NCI-H524 (cell line): Measurements from ENCODE around the gene CDC42BPA.
A peak's percentile ranks its signal among the peaks of the same experiment; 100 is the strongest.

Experiments
- DNase-seq, 2 experiments: peaks; one replicate each; lab custom pipeline; 2025; lab: John Stamatoyannopoulos, UW

Gene CDC42BPA

DNA sequence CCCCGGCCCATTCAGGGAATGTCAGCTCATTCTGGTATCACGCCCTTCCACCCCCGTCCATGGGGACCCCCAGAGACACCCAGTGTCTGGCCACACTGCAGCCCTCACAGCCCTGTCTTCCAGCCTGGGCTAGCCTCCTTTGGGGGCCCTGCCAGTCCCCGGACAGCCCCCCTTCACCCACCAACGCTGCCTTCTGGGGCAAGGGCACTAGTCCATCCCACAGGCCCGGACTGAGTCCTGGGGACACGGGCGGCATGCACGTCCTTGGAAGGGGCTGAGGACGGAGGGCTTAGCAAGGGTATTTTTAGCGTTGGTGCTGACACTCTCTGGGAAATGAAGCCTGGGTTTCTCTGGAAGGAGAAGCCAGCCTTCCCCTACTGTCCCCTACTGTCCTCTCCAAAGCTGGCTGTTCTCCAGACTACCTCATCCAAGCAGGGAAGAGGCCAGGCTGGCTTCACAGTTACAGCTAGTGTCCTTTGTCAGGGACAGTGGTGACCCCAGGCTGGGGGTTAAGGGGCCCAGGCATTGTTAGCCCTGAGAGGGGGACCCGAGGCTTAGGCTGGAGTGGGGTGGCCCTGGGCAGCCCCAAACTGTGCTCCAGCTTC, 338.7 kb downstream of the CDC42BPA start:
- no peak for DNase-seq

DNA sequence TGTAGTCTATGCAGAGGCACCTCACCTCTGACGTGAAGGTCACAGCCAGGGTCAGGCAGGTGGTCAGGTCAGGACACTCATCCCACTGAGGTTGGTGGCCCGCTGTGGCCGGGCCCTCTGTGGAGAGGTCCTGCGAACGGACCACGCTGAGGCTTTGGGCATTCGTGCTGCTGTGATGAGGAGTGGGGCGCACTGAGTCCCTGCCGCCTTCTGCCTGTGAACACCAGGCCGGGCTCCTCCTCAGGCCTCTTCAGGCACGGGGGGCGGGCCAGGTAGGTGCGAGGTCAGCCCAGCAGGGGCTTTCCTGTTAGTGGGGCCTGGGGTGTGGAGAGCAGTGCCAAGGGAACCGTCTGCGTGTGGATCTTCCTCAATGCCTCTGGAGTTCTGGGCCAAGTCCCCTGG, 339.2 kb downstream of the CDC42BPA start:
- no peak for DNase-seq

DNA sequence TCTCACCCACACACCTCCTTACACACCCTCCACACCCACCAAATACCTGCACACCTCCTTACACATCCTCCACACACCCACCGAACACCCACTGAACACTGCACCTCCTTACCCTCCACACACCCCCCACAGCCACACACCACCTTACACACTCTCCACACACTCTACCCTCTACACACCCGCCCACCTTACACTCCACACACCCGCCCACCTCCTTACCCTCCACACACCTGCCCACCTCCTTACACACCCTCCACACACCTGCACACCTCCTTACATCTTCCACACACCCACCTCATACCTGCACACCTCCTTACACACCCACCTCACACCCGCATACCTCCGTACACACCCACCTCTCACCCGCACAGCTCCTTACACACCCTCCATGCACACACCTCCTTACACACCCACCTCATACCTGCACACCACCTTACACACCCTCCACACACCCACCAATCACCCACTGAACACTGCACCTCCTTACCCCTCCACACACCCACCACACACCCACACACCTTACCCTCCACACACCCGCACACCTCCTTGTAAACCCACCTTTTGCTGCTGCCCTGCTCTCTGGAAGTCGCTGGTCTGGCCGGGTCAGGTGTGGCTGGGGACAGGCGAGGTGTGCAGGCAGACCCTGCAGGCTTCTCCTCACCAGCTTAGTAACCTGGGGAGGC, 339.7 kb downstream of the CDC42BPA start:
- DNase-seq: no peak

DNA sequence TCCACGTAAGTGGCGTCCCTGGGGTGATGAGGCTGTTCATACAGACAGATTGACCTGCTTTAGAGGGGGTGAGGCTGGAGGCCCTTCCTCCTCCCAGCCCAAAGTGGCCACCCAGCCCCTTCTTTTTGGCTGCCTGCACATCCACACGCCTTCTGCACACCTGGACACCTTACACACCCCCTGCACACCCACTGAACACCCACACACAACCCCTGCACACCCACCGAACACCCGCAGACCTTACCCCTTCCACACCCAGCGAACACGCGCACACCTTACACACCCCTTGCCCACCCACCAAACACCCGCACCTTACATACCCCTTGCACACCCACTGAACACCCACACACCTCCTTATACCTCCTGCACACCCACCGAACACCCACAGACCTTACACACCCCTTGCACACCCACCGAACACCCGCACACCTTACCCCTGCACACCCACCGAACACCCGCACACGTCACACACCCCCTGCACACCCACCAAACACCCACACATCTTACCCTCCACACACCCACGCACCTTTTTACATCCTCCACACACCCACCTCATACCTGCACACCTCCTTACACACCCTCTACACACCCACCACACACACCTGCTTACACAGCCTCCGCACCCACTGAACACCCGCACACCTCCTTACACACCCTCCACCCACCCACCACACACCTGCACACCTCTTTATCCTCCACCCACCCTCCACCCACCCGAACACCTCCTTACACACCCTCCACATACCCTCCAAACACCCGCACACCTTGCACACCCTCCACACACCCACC, 340.5 kb downstream of the CDC42BPA start:
- no peak for DNase-seq

DNA sequence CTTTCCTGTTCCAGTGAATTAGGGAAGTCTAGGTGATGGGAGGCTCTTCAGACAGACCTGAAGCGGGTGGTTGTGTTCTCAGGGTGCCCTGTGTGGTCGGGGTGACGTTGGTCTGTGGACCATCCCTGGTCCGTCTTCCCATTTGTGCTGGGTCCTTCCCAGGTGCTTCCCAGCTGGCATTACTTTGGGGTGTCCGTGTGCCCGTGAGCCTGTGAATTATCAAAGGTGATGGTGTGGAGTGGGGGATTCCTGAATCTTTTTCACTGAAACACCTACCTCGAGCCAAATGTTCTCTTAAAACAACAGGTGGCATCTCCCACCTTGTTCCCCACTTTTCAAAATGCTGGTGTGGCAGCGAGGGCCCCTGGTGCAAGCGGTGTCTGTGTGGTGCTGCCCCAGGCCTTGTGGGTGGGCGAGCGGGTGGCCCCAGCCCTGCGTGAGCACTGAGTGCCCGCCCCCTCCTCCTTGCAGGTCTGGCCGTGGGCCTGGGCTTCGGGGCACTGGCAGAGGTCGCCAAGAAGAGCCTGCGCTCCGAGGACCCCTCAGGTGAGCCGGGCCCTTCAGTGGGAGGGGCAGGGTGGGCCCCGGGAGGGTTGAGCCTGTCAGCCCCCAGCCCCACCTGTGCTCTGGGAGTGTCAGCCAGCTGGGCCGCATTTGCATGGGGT, 341.2 kb downstream of the CDC42BPA start:
- no peak for DNase-seq

DNA sequence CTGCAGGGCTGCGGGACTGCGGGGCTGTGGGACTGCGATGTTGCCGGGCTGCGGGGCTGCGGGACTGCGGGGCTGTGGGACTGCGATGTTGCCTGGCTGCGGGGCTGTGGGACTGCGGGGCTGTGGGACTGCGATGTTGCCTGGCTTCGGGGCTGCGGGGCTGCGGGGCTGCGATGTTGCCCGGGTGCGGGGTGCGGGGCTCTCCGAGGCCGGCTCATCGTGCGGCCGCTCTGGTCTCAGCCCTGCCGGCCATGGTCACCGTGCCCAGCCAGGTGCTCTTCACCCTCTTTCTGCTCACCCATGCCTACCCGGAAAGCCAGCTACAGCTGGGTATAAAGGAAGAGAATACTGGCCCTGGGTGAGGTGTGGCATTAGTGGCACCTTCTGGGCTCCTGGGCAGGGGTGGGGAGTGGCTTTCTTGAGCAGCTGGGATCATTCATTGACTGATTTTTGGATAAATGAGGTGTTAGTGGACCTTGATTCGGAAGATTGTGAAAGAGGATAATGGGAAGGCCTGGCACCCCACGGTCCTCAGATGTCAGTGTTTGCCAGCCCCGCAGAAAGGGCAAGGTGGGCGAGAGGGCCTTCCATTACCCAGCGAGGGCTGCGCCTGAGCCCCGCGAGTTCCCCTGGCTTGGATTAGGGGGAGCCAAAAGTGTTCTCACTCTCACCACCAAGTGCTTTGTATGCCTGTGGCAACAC, 341.9 kb downstream of the CDC42BPA start:
- no peak for DNase-seq

DNA sequence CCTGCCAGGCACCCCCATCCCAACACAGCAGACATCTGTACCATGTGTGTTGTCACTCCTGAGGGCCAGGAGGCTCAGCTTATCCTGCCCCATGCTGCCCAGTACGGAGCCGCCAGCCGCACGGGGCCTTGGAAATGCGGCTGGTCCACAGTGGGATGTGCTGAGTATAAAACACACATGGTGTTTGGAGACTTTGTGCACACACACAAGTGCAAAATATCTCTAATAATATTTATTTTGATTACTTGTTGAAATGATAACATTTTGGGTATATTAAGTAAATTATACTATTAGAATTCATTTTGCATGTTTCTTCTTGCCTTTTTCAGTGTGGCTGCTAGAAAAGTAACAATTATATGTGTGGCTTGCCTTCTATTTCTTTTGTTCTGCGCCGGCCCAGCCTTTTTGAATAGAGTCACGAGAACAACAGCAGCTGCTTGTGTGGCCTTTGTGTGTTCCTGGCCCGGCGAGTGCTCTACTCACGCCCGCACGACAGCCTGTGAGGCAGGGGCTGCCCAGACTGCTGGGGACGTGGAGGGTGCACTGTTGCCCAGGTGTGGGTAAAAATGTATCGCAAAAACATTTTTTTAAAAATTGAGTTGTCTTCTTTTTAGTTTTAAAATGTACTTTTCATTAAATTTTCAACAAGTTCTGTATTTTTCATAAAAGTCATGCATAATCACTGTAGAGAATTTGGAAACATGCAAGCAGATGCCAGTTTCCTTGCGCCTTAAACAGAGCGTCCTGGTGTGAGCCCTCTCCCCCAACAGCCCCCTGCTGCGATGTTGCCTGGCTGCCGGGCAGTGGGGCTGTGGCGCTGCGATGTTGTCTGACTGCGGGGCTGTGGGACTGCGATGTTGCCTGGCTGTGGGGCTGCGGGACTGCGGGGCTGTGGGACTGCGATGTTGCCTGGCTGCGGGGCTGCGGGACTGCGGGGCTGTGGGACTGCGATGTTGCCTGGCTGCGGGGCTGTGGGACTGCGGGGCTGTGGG, 342.7 kb downstream of the CDC42BPA start:
- no peak for DNase-seq

DNA sequence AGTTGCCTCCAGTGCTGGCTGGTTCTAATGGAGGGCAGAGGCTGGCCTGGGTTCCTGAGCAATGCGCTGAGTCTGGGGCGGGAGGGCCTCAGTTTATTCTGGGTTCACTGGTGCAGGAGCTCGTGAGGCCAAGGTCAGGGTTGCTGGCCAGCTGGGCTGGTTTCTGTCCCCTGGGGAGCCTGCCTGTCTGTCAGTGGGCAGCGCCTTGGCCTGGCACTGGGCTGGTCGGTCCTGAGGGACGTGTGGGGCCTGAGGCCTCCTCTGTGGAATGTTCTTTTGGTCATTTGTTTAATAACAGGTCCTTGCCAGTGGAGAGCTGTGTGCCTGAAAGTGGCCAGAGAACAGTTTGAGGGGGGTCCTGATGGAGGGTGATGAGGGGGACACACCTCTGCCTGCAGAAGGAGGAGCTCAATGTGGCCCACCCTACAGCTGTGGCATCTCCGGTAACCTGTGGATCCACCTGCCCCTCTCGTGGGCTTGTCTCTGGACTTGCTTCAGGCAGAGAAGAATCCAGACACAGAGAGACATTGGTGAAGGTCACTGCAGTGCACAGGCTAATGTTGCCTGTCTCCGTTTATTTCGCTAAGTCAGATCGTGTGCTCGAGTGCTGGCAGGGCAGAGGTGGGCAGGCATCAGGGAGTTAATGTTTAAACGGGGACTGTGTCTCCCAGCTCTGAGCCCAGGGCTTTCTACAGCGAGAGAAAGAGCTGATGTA, 343.6 kb downstream of the CDC42BPA start:
- DNase-seq: no peak

DNA sequence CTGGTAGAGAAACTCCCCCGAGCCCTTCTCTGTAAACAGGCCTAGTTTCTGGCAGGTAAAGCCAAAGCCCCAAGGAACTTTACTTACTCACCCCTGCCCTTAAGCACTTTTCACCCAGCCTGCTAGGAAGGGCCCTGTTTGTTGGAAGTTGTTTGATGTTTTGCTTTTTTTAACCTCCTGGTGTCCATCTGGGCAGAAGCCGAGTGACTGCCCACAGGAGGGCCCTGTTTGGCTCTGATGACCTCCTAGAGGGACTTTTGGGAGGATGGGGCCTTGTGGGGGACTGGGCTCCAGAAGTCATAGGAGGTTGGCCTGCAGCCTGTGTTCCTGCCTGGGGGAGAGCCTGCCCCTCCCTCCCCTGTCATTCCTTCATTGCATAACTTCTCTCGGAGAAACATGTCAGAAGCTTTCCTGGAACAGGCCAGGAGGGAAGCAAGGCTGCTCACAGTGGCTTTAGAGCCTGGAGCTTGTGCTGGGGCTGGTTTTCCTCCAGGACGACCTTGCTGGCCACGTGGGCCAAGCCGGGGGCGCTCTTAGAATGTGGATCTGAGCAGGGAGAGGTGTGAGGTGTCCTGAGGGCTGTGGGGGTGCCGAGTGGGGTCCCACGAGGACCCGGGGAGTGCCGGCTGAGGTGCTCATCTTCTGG, 344.3 kb downstream of the CDC42BPA start:
- DNase-seq: peak in 1 of 2 experiments; percentile 24

DNA sequence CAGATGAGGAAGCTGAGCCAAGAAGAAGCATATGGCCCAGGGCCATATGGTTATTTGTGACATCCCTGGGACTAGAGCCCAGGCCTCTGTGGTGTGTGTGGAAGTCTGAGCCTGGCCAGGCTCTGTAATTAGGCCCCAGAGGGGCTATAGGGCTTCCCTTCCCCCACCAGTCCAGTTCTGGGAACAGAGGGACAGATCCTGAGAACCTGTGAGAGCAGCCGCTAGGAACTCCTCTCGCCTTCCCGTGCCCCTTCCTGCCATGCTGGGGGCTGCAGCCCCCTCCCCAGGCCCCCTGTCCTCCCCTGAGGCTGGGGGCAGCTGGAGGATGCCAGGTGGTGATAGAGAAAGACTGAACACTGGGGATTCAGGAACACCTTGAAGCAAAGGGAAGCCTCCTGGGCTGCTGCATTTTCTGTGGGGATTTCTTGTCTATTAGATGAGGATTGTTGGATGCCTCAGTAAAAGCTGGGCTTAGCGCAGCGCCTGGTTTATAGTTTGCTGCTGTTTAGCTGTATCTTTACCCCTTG, 344.9 kb downstream of the CDC42BPA start:
- DNase-seq: peak; percentile 57 to 83

DNA sequence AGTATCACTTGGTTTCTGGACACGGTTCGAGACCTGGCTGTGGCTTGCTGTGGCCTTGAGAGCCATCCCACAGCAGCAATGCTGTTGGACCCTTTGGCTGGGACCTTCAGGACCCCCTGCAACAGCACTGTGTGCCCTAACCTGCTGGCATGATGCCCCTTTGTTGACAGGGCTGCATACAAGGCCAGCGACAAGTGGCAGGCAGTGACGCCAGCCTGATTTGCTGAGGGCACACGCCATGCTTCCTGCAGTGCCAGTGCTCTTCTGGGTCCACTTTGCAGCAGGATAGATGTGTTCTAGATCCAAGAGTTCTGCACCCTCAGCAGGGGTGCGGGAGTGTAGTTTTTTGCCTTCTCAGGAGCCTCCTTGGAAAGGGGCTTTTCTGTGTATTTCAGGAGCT, 345.4 kb downstream of the CDC42BPA start:
- no peak for DNase-seq

DNA sequence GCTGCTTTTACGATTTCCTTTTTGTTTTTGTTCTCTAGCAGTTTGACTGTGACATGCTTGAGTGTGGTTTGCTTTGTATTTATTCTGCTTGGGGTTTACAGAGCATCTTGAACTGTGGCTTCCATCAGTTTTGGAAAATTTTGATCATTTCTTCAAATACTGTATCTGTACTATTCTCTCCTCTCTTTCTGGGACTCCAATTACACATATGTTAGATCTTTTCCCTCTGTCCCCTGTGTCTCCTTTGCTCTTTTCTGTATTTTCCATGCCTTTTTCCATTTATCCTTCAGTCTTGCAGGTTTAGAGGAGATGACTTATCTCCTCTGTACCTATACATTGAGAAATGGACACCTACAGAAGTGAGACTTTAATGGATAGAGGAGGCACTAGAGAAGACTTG, 346.5 kb downstream of the CDC42BPA start:
- DNase-seq: no peak

DNA sequence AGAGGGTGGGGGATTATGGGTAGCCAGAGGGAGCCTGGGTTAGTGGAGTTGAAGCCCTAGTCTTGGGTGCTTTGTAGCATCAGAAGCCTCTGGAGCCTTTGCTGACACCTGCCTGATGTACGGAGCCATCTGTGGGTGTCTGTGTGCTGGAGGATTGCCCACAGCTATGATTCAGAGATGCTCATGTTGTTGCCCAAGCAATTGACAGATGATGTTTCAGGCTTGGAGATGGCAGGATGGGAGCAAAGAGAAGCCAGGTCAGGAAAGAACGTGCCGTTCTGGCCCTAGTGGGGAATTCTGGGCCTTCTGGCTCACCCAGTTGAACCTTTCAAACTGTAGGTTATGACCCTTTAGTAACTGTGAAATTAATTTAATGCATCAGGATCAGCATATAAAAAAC, 350.6 kb downstream of the CDC42BPA start:
- DNase-seq: no peak

DNA sequence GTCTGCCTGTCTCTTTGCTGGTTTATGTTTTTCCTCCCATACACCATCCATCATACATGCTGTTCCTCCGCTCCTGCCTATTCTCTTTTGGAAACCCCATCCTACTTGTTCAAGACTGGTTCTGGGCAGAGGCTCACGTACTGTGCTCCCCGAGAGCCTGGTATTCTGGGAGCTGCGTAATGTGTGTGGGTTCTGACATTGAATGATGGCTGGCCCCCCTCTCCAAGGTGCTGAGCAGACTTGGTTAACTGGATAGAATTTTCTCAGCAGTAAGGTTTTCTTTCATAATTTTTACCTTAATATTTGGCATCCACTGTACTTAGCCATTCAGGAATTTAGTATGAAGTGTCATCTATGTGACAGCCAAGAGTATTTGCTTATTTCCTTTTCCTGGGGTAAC, 351.6 kb downstream of the CDC42BPA start:
- DNase-seq: no peak

DNA sequence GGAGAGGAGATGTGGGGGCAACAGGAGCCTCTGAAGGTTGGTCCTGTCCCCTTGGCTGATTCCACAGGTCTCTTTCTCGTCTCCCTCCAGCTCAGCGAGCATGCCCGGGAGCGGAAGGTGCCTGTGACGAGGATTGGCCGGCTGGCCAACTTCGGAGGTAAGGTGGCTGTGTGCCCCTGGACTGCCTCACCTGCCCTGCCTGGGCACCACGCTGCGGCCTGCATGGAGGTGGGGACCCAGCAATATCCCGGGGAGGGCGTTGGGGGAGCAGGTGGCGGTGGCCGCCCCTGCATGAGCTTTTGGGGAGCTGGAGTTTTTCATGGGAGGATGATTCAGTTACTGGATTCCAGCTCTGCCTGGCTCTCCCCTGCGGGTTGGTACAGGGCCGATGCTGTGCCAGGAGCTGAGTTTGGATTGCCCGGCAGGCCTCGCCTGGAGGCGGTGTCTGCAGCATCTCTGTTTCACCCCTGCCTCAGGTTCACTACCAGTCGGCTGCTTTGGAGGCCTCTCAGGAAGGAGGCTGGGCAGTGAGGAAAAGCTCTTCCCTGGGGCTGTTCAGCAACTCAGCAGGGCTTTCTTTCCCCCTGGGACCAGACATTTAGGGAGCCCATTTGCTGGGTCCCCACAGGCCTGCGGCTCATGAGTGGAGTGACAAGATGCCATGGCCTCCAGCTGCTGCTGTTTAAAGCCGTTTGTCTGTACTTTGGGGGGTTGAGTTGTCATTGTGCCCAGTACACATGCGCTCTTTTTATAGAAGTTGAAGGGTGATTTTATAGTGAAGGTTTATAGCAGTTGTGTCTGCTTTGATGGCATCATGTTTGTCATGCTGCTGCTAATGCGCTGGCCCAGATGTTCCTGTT, 352.5 kb downstream of the CDC42BPA start:
- no peak for DNase-seq

DNA sequence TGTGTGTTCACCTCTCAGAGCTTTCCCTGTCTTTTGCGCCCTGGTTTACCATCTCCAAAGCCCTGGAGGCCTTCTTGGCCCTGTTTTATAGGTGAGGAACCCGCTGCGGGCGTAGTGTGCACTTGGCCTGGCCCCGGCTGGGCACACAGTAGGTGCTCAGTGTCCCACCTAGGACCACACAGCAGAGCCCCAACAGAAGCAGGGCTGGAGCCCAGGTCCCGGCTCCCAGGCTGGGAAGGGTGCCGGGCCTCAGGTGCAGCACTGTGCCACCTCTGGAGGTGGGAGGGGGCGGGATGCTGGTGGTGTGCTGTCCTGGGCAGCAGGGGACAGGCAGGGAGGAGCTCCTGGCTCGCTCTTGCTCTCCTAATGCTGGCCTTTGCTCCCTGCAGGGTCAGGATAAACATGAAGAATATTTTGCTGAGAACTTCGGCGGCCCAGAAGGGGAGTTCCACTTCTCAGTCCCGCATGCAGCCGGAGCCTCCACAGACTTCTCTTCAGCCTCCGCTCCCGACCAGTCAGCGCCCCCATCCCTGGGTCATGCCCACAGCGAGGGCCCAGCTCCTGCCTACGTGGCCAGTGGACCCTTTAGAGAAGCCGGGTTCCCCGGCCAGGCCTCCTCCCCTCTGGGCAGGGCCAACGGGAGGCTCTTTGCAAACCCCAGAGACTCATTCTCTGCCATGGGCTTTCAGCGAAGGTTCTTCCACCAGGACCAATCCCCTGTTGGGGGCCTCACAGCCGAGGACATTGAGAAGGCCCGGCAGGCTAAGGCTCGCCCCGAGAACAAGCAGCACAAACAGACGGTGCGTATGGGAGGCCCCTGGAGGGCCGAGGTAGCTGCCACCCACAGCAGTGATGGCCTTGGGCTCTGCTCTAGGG, 353.4 kb downstream of the CDC42BPA start:
- DNase-seq: no peak

DNA sequence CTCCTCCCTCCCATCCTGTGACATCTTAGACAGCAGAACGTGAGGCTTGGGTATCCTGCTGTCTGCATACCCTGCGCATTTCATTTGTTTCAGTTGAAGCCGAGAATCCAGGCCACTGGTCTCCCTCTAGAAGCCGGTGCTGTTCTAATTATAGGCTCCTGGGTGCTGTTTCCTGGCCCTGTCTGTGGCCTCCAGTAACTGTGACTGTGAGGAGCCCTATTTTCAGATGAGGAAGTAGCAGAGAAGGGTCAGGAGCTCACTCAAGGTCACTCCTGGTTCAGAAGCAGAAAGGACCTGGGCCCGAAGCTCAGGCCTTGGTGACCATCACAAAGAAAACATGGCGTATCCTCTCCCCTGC, 354.2 kb downstream of the CDC42BPA start:
- DNase-seq: no peak
